Prostate gland (tissue), 2 donors: ENCODE data around the gene PRKG1.

Source experiments
- POLR2A ChIP-seq: fragments of 450-650 bp; IDR thresholded peaks from one replicate; pipeline ENCODE4 v1.6.1; 2016; ENCODE audit warnings: antibody characterized with exemption, mild to moderate bottlenecking
- TF ChIP-seq, protein P1 (sequence below), 4 experiments: fragments of 200-600 bp in 2 of 4; fragments of 450-650 bp in 2 of 4; sonication (generic) in 2 of 4; IDR thresholded peaks; 1 replicate in 3 of 4; 2 replicates in 1 of 4; pipeline ENCODE4 v1.5.1; 2016 to 2019; ENCODE audit warnings: antibody characterized with exemption in 4 of 4, mild to moderate bottlenecking in 2 of 4, moderate library complexity in 2 of 4

DNA sequence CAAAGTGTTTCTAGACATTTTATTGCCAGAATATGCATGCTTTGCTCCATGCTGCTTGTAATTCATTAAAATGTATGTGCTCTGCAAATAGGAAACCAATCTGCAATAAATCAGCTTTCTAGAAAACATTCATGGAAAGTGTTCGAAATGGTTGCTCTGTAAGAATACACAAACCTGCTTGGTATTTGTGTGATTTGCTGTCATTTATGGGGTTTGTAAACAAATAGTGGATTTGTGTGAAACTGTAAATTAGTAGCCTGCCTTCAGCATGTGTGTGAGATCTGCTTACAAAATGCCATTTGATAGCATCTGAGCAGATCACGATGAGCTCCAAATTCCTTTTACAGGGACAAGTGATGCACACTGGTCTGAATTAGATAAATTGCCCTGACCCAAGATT, 844.2 kb downstream of the PRKG1 start:
- TF ChIP-seq, protein P1, sequence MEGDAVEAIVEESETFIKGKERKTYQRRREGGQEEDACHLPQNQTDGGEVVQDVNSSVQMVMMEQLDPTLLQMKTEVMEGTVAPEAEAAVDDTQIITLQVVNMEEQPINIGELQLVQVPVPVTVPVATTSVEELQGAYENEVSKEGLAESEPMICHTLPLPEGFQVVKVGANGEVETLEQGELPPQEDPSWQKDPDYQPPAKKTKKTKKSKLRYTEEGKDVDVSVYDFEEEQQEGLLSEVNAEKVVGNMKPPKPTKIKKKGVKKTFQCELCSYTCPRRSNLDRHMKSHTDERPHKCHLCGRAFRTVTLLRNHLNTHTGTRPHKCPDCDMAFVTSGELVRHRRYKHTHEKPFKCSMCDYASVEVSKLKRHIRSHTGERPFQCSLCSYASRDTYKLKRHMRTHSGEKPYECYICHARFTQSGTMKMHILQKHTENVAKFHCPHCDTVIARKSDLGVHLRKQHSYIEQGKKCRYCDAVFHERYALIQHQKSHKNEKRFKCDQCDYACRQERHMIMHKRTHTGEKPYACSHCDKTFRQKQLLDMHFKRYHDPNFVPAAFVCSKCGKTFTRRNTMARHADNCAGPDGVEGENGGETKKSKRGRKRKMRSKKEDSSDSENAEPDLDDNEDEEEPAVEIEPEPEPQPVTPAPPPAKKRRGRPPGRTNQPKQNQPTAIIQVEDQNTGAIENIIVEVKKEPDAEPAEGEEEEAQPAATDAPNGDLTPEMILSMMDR (IDR thresholded peaks at IDR 0.05): no peak
- no peak for TF ChIP-seq POLR2A
